HepG2 (cell line): Measurements from ENCODE around the gene SUSD2.

Source experiments
- CREB1 ChIP-seq, 2 experiments: fragments of 450-650 bp in 1 of 2; IDR thresholded peaks; 2 replicates each; pipeline ENCODE4 v1.6.1; 2016 to 2017; ENCODE audit warnings: control low read depth in 1 of 2, mild to moderate bottlenecking in 1 of 2, missing compliant biosample characterization in 1 of 2, missing genetic modification characterization in 1 of 2
- DR1 ChIP-seq: sonication (generic); formaldehyde crosslinking; IDR thresholded peaks from 2 replicates; pipeline ENCODE4 v1.8.0; 2021; ENCODE audit warnings: mild to moderate bottlenecking, missing genetic modification reagents, inconsistent platforms
- IKZF1 ChIP-seq: fragments of 450-650 bp; IDR thresholded peaks from 2 replicates; pipeline ENCODE4 v1.7.1; 2016
- JUND ChIP-seq: sonication (generic); formaldehyde crosslinking; IDR thresholded peaks from 2 replicates; pipeline ENCODE4 v1.8.0; 2022; ENCODE audit warnings: mild to moderate bottlenecking, missing genetic modification reagents
- POLR2A ChIP-seq, 2 experiments: IDR thresholded peaks; 2 replicates each; pipeline ENCODE4 v1.6.1; 2011; ENCODE audit warnings: low read depth in 2 of 2, low read length in 2 of 2, mild to moderate bottlenecking in 1 of 2, moderate library complexity in 1 of 2; ENCODE audit not compliant: insufficient read depth in 1 of 2
- RAD51 ChIP-seq: fragments of 450-650 bp; IDR thresholded peaks from 2 replicates; pipeline ENCODE4 v1.6.1; 2016; ENCODE audit warnings: borderline replicate concordance
- SIN3A ChIP-seq: IDR thresholded peaks from 2 replicates; pipeline ENCODE4 v1.6.1; 2011; ENCODE audit warnings: low read depth, mild to moderate bottlenecking, control low read depth, low read length, borderline replicate concordance
- TBX2 ChIP-seq: sonication (generic); formaldehyde crosslinking; IDR thresholded peaks from 2 replicates; pipeline ENCODE4 v1.5.0; 2020; ENCODE audit warnings: missing genetic modification reagents, mild to moderate bottlenecking, borderline replicate concordance
- TCF12 ChIP-seq, 2 experiments: fragments of 450-650 bp in 1 of 2; sonication (generic) in 1 of 2; formaldehyde crosslinking in 1 of 2; IDR thresholded peaks; 2 replicates each; pipeline versions ENCODE4 v1.6.1 to v1.8.0; 2017 to 2022; ENCODE audit warnings: antibody characterized with exemption in 1 of 2, mild to moderate bottlenecking in 1 of 2, missing genetic modification reagents in 1 of 2, moderate library complexity in 1 of 2
- YY1 ChIP-seq: IDR thresholded peaks from 2 replicates; pipeline ENCODE4 v1.6.1; 2011; ENCODE audit warnings: low read length, low read depth, moderate library complexity, mild to moderate bottlenecking; ENCODE audit not compliant: insufficient read depth, insufficient replicate concordance
- ZNF616 ChIP-seq: sonication (generic); formaldehyde crosslinking; IDR thresholded peaks from 2 replicates; pipeline ENCODE4 v1.5.0; 2020; ENCODE audit warnings: low read depth, mild to moderate bottlenecking, missing genetic modification reagents
- TF ChIP-seq, protein P1 (sequence below): sonication (generic); formaldehyde crosslinking; IDR thresholded peaks from 2 replicates; pipeline ENCODE4 v1.4.0; 2020; ENCODE audit warnings: mild to moderate bottlenecking, missing genetic modification reagents

GRCh38 chr22:24232725-24233124 lies 51.4 kb downstream of the SUSD2 start:
- TF ChIP-seq, protein P1, sequence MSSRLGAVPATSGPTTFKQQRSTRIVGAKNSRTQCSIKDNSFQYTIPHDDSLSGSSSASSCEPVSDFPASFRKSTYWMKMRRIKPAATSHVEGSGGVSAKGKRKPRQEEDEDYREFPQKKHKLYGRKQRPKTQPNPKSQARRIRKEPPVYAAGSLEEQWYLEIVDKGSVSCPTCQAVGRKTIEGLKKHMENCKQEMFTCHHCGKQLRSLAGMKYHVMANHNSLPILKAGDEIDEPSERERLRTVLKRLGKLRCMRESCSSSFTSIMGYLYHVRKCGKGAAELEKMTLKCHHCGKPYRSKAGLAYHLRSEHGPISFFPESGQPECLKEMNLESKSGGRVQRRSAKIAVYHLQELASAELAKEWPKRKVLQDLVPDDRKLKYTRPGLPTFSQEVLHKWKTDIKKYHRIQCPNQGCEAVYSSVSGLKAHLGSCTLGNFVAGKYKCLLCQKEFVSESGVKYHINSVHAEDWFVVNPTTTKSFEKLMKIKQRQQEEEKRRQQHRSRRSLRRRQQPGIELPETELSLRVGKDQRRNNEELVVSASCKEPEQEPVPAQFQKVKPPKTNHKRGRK (CRISPR knock-in tag): no peak
- TF ChIP-seq POLR2A (IDR thresholded peaks at IDR 0.05; ENCODE audit: insufficient read depth in 1 of 2, low read depth in 2 of 2, low read length in 2 of 2) (no peak), DR1 (CRISPR knock-in tag) (no peak), JUND (no peak), CREB1 (IDR thresholded peaks at IDR 0.05) (no peak), CREB1 (CRISPR knock-in tag; IDR thresholded peaks at IDR 0.05) (no peak), YY1 (no peak), TBX2 (no peak), IKZF1 (no peak), ZNF616 (no peak), RAD51 (no peak), TCF12 (IDR thresholded peaks at IDR 0.05) (no peak), TCF12 (CRISPR knock-in tag; IDR thresholded peaks at IDR 0.05) (no peak), SIN3A (no peak)
